NCI-H345 treated with DMSO at 0.1 percent for 48 hours (cell line): Measurements from ENCODE around the gene TRPM6.

Source experiments
- DNase-seq: peaks from one replicate; lab custom pipeline; 2025; ENCODE audit not compliant: unreplicated experiment; lab: John Stamatoyannopoulos, UW

The TRPM6 gene

GRCh38 chr9:74726581-74726980 lies 161.1 kb downstream of the TRPM6 start:
- no peak for DNase-seq

GRCh38 chr9:74724317-74724716 lies 163.4 kb downstream of the TRPM6 start:
- no peak for DNase-seq

DNA sequence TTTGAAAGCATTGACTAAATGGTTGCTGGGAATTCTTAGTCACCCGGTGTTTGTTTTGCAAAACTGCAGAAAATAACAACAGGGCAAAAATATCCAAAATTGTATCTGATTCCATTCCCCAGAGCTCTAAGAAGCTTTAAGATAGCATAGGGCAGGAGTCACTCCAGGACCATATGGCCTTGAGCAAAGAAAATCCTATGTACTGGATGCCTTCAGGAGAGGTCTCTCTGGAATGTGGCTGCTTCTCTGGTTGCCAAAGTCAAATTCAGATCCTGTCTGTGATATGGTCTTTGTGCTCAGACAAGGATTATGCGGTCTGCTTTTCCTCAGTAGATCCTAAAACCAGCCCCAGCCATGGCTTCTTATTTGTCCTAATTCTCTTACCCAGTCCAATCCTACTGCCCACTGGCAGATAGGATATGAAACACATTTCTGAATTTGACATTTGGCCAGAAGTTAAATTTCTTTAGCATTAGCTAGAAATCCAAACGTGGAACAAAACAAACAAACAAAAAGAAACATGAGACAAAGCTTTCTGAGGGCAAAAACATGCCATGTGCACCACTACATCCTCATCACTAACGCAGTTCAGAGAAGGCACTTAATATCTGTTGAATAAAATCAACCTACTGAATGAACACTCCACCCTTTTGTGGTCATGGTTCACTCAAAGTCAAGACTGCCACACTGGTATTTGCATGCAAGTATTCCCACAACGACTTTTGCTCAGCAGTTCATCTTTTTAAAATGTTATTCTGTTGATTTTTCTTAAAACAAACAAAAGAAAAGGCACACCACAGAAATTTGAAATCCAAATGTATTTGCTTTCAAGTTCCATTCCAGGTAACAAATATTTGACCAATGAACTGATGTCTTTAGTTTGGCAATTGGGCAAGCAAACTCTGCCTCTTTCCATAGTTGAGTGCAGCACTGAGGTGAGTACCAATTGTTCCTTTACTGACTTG lies 165.7 kb downstream of the TRPM6 start:
- no peak for DNase-seq

GRCh38 chr9:74719306-74719705 lies 168.4 kb downstream of the TRPM6 start:
- no peak for DNase-seq

DNA sequence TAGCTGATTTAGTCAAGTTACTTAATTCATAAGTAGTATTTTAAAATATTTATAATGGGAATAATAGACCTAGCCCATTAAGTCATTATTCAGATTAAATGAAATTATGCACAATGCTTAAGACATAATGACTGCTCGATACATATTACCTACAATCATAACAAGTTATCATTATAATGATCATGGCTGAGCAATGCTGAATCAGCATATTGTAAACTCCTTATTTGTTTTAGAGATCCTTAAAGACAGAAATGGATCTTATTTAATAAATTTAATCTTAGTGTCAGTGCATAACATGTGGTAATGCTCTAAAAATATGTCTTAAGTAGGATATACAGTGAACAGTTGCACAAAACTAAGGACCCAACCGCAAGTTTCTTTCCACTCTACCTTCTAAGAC lies 169.0 kb downstream of the TRPM6 start:
- no peak for DNase-seq

- DNase-seq: no peak
Measured at GRCh38 chr9:74711341-74711740, 176.4 kb downstream of the TRPM6 start.

GRCh38 chr9:74697535-74697934 lies 190.2 kb downstream of the TRPM6 start:
- no peak for DNase-seq

GRCh38 chr9:74696520-74696919 lies 191.2 kb downstream of the TRPM6 start:
- no peak for DNase-seq

- DNase-seq: no peak
Measured at GRCh38 chr9:74691058-74691457, 196.7 kb downstream of the TRPM6 start.

DNA sequence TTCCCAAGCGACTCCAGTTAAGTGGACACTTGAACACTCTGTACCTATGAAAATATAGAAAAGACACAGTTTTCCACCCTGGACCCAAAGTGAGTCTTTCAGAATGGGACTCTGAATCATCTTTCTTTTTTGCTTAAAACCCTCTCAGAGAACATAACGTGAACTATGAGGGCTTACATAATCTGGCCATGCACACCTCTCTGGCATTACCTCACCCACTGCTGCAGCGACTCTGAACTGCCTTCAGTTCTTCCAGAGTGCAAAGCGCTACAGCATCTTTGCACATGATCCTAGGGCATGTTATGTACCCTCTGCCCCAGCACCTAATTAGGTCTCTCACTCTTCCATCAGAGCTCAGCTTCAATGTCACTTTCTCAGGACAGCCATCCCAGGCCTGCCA lies 204.4 kb downstream of the TRPM6 start:
- no peak for DNase-seq

DNA sequence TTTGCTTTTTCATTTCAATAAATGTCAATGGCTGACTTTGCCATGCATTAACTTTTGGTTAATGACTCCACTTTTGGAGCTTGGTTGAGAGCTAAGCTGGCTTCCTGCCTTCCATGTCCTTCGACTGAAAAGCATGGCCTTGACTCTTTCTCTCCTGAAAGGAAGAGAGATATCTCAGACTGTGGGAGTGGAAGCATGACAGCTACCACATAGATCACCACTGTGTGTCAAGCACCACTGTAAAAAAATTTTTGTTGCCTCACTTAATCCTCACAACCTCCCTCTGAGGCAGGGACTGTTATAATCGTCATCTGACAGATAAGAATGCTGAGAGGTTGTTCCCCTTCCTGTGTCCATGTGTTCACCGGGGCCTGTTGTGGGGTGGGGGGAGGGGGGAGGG lies 205.8 kb downstream of the TRPM6 start:
- no peak for DNase-seq

DNA sequence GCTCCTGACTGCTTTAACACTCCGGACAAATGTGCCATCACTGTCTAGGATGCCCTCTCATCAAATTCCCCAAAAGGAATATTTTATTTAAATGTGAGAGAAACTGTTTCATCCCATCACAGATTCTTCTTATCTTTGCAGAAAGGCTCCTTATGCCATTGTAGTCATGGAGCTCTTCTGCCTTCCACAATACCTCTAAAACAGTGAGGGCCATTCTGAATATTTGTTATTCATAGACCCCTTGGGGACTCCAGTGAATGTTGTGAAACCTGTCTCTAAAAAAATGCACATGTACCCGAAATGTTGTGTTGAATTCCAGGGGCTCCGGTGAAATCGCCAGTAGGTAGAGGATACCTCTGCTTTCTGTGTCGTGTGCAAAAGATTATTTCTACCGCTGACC lies 213.6 kb downstream of the TRPM6 start:
- DNase-seq: no peak
